Osteoblast (primary cell): Measurements from ENCODE around the gene SUPV3L1. TPM values are rescaled to one million over a fixed set of nuclear protein-coding genes. Genes with fewer than 3 reads are reported as not detected.

Experiments used
- DNase-seq: peaks from one replicate; pipeline ENCODE4 v3.0.0; 2011; ENCODE audit warnings: low spot score, mixed read lengths; ENCODE audit not compliant: insufficient read length; ENCODE audit errors: missing footprints
- H2AFZ ChIP-seq: 2 replicates; pipeline ENCODE4 v1.6.0; 2011; ENCODE audit warnings: mild to moderate bottlenecking, low read length
- H3K27ac ChIP-seq: 2 replicates; pipeline ENCODE4 v1.5.1; 2011; ENCODE audit warnings: mild to moderate bottlenecking, low read depth, low read length, moderate library complexity
- H3K27me3 ChIP-seq: 2 replicates; pipeline ENCODE4 v1.6.0; 2012; ENCODE audit warnings: mild to moderate bottlenecking, control low read depth, inconsistent platforms, low read length, moderate library complexity; ENCODE audit not compliant: insufficient read depth
- H3K36me3 ChIP-seq: 2 replicates; pipeline ENCODE4 v1.5.1; 2011; ENCODE audit warnings: mild to moderate bottlenecking, low read length, control low read depth, moderate library complexity; ENCODE audit not compliant: insufficient read depth
- H3K4me1 ChIP-seq: 2 replicates; pipeline ENCODE4 v1.5.1; 2011; ENCODE audit warnings: mild to moderate bottlenecking, low read length, control low read depth, moderate library complexity; ENCODE audit not compliant: insufficient read depth
- H3K4me2 ChIP-seq: 2 replicates; pipeline ENCODE4 v1.6.0; 2011; ENCODE audit warnings: mild to moderate bottlenecking, low read length; ENCODE audit not compliant: insufficient read depth
- H3K4me3 ChIP-seq: fragments of 200-600 bp; sonication (generic); 3 replicates; pipeline ENCODE4 v1.5.1; 2012; ENCODE audit warnings: mild to moderate bottlenecking, low read length, inconsistent platforms; ENCODE audit not compliant: insufficient read depth
- H3K79me2 ChIP-seq: 2 replicates; pipeline ENCODE4 v1.6.0; 2012; ENCODE audit warnings: mild to moderate bottlenecking, low read length, control low read depth, inconsistent platforms; ENCODE audit not compliant: insufficient read depth
- H3K9me3 ChIP-seq: 2 replicates; pipeline ENCODE4 v1.5.1; 2011; ENCODE audit warnings: low read depth, low read length, control low read depth
- H4K20me1 ChIP-seq: 2 replicates; pipeline ENCODE4 v1.6.0; 2012; ENCODE audit warnings: mild to moderate bottlenecking, low read length, control low read depth; ENCODE audit not compliant: insufficient read depth
- CTCF ChIP-seq: IDR thresholded peaks from 2 replicates; pipeline ENCODE4 v1.5.1; 2011; ENCODE audit warnings: mild to moderate bottlenecking, low read depth, low read length, moderate library complexity; ENCODE audit errors: extremely low read depth
- total RNA-seq: library from RNA; depleted of rRNA; stranded (reverse); fragments of >200 nt; gene quantifications from 2 replicates; pipeline ENCODE4 v1.2.3, GENCODE V29; 2012

The SUPV3L1 gene
- total RNA-seq, 1 donor = 34.7 TPM

- H3K4me2 ChIP-seq = no peak overlapping the region
- H4K20me1 ChIP-seq = no peaks in the 10 kb centered on the region
- H3K4me1 ChIP-seq = no peaks in the 10 kb centered on the region
- no peak overlapping the region for H2AFZ ChIP-seq
- no peaks in the 10 kb centered on the region for H3K9me3 ChIP-seq
- no peak for TF ChIP-seq CTCF
- H3K4me3 ChIP-seq = no peak overlapping the region
- H3K79me2 ChIP-seq = no peaks in the 10 kb centered on the region
- H3K36me3 ChIP-seq = peaks cover 26% of the 10 kb centered on the region
- no peak for DNase-seq
- no peaks in the 10 kb centered on the region for H3K27me3 ChIP-seq
- H3K27ac ChIP-seq = no peak overlapping the region
These were observed 29.9 kb downstream of the SUPV3L1 start for GRCh38 chr10:69209787-69210484.

- H4K20me1 ChIP-seq = no peaks in the 10 kb centered on the region
- H3K9me3 ChIP-seq = no peaks in the 10 kb centered on the region
- no peaks in the 10 kb centered on the region for H3K27me3 ChIP-seq
These were observed 31.1 kb downstream of the SUPV3L1 start for GRCh38 chr10:69211104-69211503.

GRCh38 chr10:69211524-69211923 lies 31.5 kb downstream of the SUPV3L1 start:
- no peaks in the 10 kb centered on the region for H3K79me2 ChIP-seq
- peaks cover 17% of the 10 kb centered on the region for H3K36me3 ChIP-seq
- H3K4me3 ChIP-seq = no peak overlapping the region
- H2AFZ ChIP-seq = no peak overlapping the region
- H3K9me3 ChIP-seq = no peaks in the 10 kb centered on the region
- no peak for TF ChIP-seq CTCF
- H3K4me2 ChIP-seq = no peak overlapping the region
- no peaks in the 10 kb centered on the region for H4K20me1 ChIP-seq
- H3K27ac ChIP-seq = no peak overlapping the region
- DNase-seq = no peak
- H3K27me3 ChIP-seq = no peaks in the 10 kb centered on the region
- H3K4me1 ChIP-seq = no peaks in the 10 kb centered on the region

More at GRCh38 chr10:69211104-69211503, 31.1 kb downstream of the SUPV3L1 start:
- Histone ChIP-seq H3K4me3 (no peak overlapping the region), H3K36me3 (peaks cover 21% of the 10 kb centered on the region), H3K4me1 (no peaks in the 10 kb centered on the region), H3K79me2 (no peaks in the 10 kb centered on the region), H3K27ac (no peak overlapping the region), H2AFZ (no peak overlapping the region), H3K4me2 (no peak overlapping the region)
- TF ChIP-seq CTCF = no peak
- no peak for DNase-seq

GRCh38 chr10:69213591-69214311 lies 33.7 kb downstream of the SUPV3L1 start:
- Histone ChIP-seq H3K9me3 (no peaks in the 10 kb centered on the region), H3K27me3 (no peaks in the 10 kb centered on the region), H3K4me1 (peaks cover 6% of the 10 kb centered on the region), H2AFZ (no peak overlapping the region), H3K4me2 (no peak overlapping the region), H3K27ac (no peak overlapping the region), H3K36me3 (peaks cover 1% of the 10 kb centered on the region), H3K4me3 (no peak overlapping the region), H3K79me2 (no peaks in the 10 kb centered on the region), H4K20me1 (no peaks in the 10 kb centered on the region)
- DNase-seq = peak; percentile 17
- TF ChIP-seq CTCF = no peak
